ENCODE data around the gene ANXA7.

Gene ANXA7

DNA sequence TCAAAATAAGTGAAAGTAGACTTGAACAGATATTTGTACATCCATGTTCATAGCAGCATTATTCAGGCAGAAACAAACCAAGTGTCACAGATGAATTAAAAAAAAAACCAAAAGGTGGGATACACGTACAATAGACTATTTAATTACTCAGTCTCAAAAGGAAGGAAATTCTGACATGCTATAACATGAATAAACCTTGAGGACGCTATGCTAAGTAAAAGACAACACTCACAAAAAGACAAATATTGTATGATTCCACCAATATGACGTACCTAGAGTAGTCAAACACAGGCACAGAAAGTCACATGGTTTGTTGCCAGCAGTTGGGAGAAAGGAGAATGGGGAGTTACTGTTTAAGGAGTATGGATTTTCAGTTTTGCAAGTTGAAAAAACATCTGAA lies 37.2 kb downstream of the ANXA7 start:
- Histone ChIP-seq H3K27ac (no peak overlapping the region), H3K9me3 (no peaks in the 10 kb centered on the region), H3K27me3 (no peaks in the 10 kb centered on the region), H3K4me3 (ENCODE audit: low read depth in 1 of 2, low read length in 1 of 2) (no peak overlapping the region), H3K4me1 (ENCODE audit: control insufficient read depth in 1 of 2, insufficient read depth in 1 of 2, low read depth in 1 of 2, low read length in 1 of 2) (no peaks in the 10 kb centered on the region), H3K36me3 (peaks cover 84% of the 10 kb centered on the region)
- TF ChIP-seq, protein P1, sequence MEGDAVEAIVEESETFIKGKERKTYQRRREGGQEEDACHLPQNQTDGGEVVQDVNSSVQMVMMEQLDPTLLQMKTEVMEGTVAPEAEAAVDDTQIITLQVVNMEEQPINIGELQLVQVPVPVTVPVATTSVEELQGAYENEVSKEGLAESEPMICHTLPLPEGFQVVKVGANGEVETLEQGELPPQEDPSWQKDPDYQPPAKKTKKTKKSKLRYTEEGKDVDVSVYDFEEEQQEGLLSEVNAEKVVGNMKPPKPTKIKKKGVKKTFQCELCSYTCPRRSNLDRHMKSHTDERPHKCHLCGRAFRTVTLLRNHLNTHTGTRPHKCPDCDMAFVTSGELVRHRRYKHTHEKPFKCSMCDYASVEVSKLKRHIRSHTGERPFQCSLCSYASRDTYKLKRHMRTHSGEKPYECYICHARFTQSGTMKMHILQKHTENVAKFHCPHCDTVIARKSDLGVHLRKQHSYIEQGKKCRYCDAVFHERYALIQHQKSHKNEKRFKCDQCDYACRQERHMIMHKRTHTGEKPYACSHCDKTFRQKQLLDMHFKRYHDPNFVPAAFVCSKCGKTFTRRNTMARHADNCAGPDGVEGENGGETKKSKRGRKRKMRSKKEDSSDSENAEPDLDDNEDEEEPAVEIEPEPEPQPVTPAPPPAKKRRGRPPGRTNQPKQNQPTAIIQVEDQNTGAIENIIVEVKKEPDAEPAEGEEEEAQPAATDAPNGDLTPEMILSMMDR (IDR thresholded peaks at IDR 0.05) = no peak

DNA sequence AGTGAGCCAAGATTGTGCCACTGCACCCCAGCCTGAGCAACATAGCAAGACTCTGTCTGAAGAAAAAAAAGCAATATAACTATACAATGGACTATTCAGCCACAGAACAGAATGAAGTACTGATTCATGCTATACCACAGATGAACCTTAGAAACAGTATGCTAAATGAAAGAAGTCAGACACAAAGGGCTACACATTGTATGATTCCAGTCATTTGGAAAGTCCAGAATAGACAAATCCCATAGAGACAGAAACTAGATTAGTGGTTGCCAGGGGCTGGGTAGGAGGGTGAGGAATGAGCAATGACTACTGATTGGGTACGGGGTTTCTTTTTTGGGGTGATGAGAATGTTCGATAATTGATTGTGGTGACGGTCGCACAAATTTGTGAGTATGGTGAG lies 45.6 kb downstream of the ANXA7 start:
- TF ChIP-seq, protein P1 (IDR thresholded peaks at IDR 0.05) = no peak
- peaks cover 61% of the 10 kb centered on the region for H3K36me3 ChIP-seq
- no peaks in the 10 kb centered on the region for H3K9me3 ChIP-seq
- H3K27me3 ChIP-seq = no peaks in the 10 kb centered on the region
- no peak overlapping the region for H3K27ac ChIP-seq
- no peak overlapping the region for H3K4me3 ChIP-seq (ENCODE audit: low read depth in 1 of 2, low read length in 1 of 2)
- H3K4me1 ChIP-seq (ENCODE audit: control insufficient read depth in 1 of 2, insufficient read depth in 1 of 2, low read depth in 1 of 2, low read length in 1 of 2) = no peaks in the 10 kb centered on the region

DNA sequence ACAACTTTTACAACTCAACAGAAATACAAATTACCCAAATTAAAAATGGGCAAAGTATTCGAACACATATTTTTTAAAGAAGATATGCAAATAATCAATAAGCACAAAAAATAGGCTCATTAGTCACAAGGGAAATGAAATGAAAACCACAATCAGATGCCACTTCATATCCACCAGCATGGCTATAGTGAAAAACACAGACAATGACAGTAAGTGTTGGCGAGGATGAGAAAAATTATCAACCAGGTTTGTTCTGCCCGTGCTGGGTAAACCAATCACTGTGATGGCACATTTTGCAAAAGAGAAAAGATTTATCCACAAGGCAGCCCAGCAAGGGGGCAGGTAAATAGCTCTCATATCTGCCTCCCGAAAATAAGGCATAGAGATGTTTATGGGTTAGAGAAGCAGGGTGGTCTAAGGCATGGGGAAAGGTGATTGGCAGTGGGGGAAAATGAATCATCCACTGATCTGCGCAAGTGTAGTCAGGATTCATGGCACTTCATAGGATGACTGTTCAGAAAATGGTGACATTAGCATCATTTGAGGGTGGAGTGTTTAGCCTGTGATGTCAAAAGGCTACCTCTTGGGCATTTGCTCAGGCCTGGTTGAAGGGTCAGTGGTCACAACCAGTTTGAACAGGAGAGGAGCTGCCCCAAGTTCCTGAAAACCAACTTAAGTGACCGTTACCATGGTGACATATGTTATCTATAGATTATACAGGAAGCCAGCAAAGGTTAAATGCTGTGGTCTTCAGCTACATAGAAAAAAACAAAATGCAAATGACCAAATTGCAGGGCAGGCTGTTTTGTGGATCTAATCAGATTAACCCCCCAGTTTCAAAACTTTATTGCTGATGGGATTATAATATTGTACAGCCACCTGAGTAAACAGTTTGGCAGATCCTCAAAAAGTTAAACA lies 47.2 kb downstream of the ANXA7 start:
- TF ChIP-seq, protein P1 (IDR thresholded peaks at IDR 0.05) = no peak
- H3K27ac ChIP-seq = no peak overlapping the region
- H3K9me3 ChIP-seq = no peaks in the 10 kb centered on the region
- no peaks in the 10 kb centered on the region for H3K4me1 ChIP-seq (ENCODE audit: control insufficient read depth in 1 of 2, insufficient read depth in 1 of 2, low read depth in 1 of 2, low read length in 1 of 2)
- H3K4me3 ChIP-seq (ENCODE audit: low read depth in 1 of 2, low read length in 1 of 2) = no peak overlapping the region
- H3K27me3 ChIP-seq = no peaks in the 10 kb centered on the region
- peaks cover 51% of the 10 kb centered on the region for H3K36me3 ChIP-seq

DNA sequence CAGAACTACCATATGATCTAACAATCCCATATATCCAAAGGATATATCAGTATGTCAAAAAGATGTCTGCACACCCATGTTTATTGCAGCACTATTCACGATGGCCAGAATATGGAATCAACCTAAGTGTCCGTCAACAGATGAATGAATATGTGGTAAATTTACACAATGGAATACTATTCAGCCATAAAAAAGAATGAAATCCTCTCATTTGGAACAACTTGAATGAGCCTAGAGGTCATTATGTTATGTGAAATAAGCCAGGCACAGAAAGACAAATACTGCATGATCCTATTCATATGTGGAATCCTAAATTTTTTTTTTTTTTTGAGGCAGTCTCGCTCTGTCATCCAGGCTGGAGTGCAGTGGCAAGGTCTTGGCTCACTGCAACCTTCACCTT lies 48.9 kb downstream of the ANXA7 start:
- Histone ChIP-seq H3K27ac (no peak overlapping the region), H3K4me3 (ENCODE audit: low read depth in 1 of 2, low read length in 1 of 2) (no peak overlapping the region), H3K36me3 (peaks cover 47% of the 10 kb centered on the region), H3K27me3 (peaks cover 3% of the 10 kb centered on the region), H3K4me1 (ENCODE audit: control insufficient read depth in 1 of 2, insufficient read depth in 1 of 2, low read depth in 1 of 2, low read length in 1 of 2) (no peaks in the 10 kb centered on the region), H3K9me3 (no peaks in the 10 kb centered on the region)
- TF ChIP-seq, protein P1 (IDR thresholded peaks at IDR 0.05) = no peak

DNA sequence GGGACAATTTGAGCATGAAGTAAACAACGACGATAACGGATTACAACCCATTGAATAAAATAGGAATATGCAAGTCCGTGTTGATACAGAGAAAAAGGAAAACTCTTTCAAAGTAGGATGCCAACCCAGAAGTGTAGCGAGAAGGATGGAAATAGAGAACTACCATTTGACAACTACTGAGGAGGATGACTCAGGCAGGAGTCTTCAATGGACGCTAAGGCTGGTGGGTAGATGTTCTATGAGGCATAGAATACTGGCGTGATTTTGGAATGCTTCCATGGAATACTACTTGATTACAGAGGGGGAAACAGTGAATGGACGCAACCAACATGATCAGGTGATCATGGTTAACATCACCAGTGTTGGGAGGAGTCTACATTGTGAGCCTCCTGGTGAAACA lies 54.4 kb downstream of the ANXA7 start:
- H3K27me3 ChIP-seq = peaks cover 52% of the 10 kb centered on the region
- TF ChIP-seq, protein P1 (IDR thresholded peaks at IDR 0.05) = no peak
- H3K4me3 ChIP-seq (ENCODE audit: low read depth in 1 of 2, low read length in 1 of 2) = no peak overlapping the region
- peaks cover 15 to 16% of the 10 kb centered on the region in 2 experiments for H3K4me1 ChIP-seq (ENCODE audit: control insufficient read depth in 1 of 2, insufficient read depth in 1 of 2, low read depth in 1 of 2, low read length in 1 of 2)
- no peak overlapping the region for H3K27ac ChIP-seq
- no peaks in the 10 kb centered on the region for H3K9me3 ChIP-seq
- H3K36me3 ChIP-seq = peaks cover 5% of the 10 kb centered on the region
